Suprapubic skin (tissue), 4 donors: ENCODE results near the gene MARK3.

Experiments used
- CTCF ChIP-seq, 2 donors: fragments of 200-600 bp in 1 of 2; fragments of 450-650 bp in 1 of 2; sonication (generic) in 1 of 2; IDR thresholded peaks; one replicate each; pipeline ENCODE4 v1.5.1; 2016 to 2019; ENCODE audit warnings: antibody characterized with exemption in 2 of 2, mild to moderate bottlenecking in 1 of 2, moderate library complexity in 1 of 2
- EP300 ChIP-seq: sonication (generic); formaldehyde crosslinking; IDR thresholded peaks from one replicate; pipeline ENCODE4 v1.6.1; 2017; ENCODE audit warnings: antibody characterized with exemption
- POLR2A ChIP-seq, 2 donors: fragments of 450-650 bp; IDR thresholded peaks; one replicate each; pipeline ENCODE4 v1.6.1; 2017; ENCODE audit warnings: antibody characterized with exemption in 2 of 2, mild to moderate bottlenecking in 2 of 2, moderate library complexity in 2 of 2
- POLR2AphosphoS5 ChIP-seq, 3 donors: sonication (generic); formaldehyde crosslinking; IDR thresholded peaks; one replicate each; pipeline ENCODE4 v1.6.1; 2017; ENCODE audit warnings: antibody characterized with exemption in 3 of 3

DNA sequence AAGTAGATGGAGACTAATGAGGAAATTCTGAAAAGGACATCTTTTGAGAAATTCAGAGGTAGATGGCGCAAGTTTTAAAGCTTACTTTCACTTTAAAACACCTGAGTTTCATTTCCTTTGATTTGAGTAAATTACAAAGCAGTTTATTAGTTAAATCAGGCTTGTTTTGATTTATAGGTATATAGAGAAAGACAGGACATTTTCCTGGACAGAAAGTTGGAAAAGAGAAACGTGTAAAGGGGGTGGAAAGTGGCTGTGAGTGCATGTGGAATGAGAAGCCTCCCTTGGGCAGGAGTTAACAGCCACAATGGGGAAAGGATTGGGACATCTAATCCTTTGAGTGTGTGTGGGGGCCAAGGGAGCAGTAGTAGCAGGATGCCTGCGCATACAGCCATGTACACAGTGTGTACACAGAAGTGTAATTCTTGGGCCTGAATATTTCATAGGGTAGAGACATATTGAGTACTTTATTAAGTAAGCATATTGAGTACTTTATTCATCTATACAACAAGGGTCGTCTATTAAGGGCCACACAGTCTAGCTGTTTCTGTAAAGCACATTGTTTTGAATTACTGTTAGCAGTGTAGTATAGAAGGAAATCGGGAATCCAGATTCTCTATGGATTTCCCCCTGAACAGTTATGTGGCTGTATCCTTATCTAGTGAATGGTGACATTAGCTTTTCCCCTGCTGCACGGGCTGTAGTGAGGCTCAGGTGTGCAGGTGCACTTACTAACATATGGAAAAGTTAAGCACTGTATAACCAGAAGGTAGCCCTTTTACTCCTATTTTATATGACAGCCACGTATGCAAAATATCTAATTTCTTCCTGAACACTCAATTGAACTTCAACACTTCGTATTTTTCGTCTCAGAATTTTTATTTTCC is 19.1 kb downstream of the MARK3 start:
- TF ChIP-seq CTCF (IDR thresholded peaks at IDR 0.05) (no peak), EP300 (no peak), POLR2A (IDR thresholded peaks at IDR 0.05) (no peak), POLR2AphosphoS5 (IDR thresholded peaks at IDR 0.05) (no peak)
